Measurements from ENCODE around the gene TMEM176B. TPM values are rescaled to one million over a fixed set of nuclear protein-coding genes. Genes with fewer than 3 reads are reported as not detected.

TMEM176B gene
- total RNA-seq, 2 donors from 2014 or later, result 0.31 to 0.35 TPM

GRCh38 chr7:150745876-150746275, 54.3 kb downstream of the TMEM176B start:
- WGBS, 2 experiments (ENCODE audit: insufficient coverage in 1 of 2, insufficient read length in 1 of 2), result 72 to 81% methylated on average over 2 to 3 of the region's 3 CpGs
- no peak for TF ChIP-seq CTCF (conservative IDR thresholded peaks at IDR 0.05)
- H3K27ac ChIP-seq (ENCODE audit: low read depth, low read length), result no peak overlapping the region
- peaks cover 99% of the 10 kb centered on the region for H3K27me3 Mint-ChIP-seq (ENCODE audit: insufficient read depth)
- no peak overlapping the region for H3K4me3 Mint-ChIP-seq
- H3K4me1 Mint-ChIP-seq, result no peaks in the 10 kb centered on the region
- H3K9me3 Mint-ChIP-seq, result no peaks in the 10 kb centered on the region
- no peaks in the 10 kb centered on the region for H3K9me3 ChIP-seq (ENCODE audit: control insufficient read depth, low read length)
- H3K4me3 ChIP-seq (ENCODE audit: low read length), result no peak overlapping the region
- no peaks in the 10 kb centered on the region for H3K4me1 ChIP-seq (ENCODE audit: control insufficient read depth, insufficient read depth, low read length)
- no peak overlapping the region for H3K27ac Mint-ChIP-seq
- H3K36me3 ChIP-seq (ENCODE audit: control insufficient read depth, insufficient read depth, low read length), result no peaks in the 10 kb centered on the region
- no peaks in the 10 kb centered on the region for H3K36me3 Mint-ChIP-seq (ENCODE audit: low read depth)
- peaks cover 97% of the 10 kb centered on the region for H3K27me3 ChIP-seq (ENCODE audit: control insufficient read depth, insufficient read depth, low read length, poor library complexity, severe bottlenecking)
- no peak overlapping the region for H3K9ac ChIP-seq (ENCODE audit: extremely low read depth, low read length, poor library complexity, severe bottlenecking)
- DNase-seq, result no peak

- no peak for DNase-seq
- WGBS, 2 experiments (ENCODE audit: insufficient coverage in 1 of 2, insufficient read length in 1 of 2), result 82 to 90% methylated on average over 1 to 5 of the region's 5 CpGs
- no peak for TF ChIP-seq CTCF (conservative IDR thresholded peaks at IDR 0.05)
- Histone ChIP-seq H3K4me1 (ENCODE audit: control insufficient read depth, insufficient read depth, low read length) (no peaks in the 10 kb centered on the region), H3K9ac (ENCODE audit: extremely low read depth, low read length, poor library complexity, severe bottlenecking) (no peak overlapping the region), H3K27me3 (ENCODE audit: control insufficient read depth, insufficient read depth, low read length, poor library complexity, severe bottlenecking) (peaks cover 97% of the 10 kb centered on the region), H3K9me3 (ENCODE audit: control insufficient read depth, low read length) (no peaks in the 10 kb centered on the region), H3K4me3 (ENCODE audit: low read length) (no peak overlapping the region), H3K36me3 (ENCODE audit: control insufficient read depth, insufficient read depth, low read length) (no peaks in the 10 kb centered on the region), H3K27ac (ENCODE audit: low read depth, low read length) (no peak overlapping the region)
- H3K36me3 Mint-ChIP-seq (ENCODE audit: low read depth), result no peaks in the 10 kb centered on the region
- peaks cover 99% of the 10 kb centered on the region for H3K27me3 Mint-ChIP-seq (ENCODE audit: insufficient read depth)
- no peaks in the 10 kb centered on the region for H3K9me3 Mint-ChIP-seq
- H3K4me3 Mint-ChIP-seq, result no peak overlapping the region
- no peak overlapping the region for H3K27ac Mint-ChIP-seq
- H3K4me1 Mint-ChIP-seq, result no peaks in the 10 kb centered on the region
Observed at GRCh38 chr7:150745086-150745485, 55.1 kb downstream of the TMEM176B start.

- DNase-seq, result no peak
- no peaks in the 10 kb centered on the region for H3K4me1 Mint-ChIP-seq
- no peak overlapping the region for H3K4me3 Mint-ChIP-seq
- no peaks in the 10 kb centered on the region for H3K9me3 ChIP-seq (ENCODE audit: control insufficient read depth, low read length)
- no peak overlapping the region for H3K4me3 ChIP-seq (ENCODE audit: low read length)
- H3K27me3 ChIP-seq (ENCODE audit: control insufficient read depth, insufficient read depth, low read length, poor library complexity, severe bottlenecking), result peaks cover 97% of the 10 kb centered on the region
- no peak overlapping the region for H3K27ac Mint-ChIP-seq
- no peak overlapping the region for H3K9ac ChIP-seq (ENCODE audit: extremely low read depth, low read length, poor library complexity, severe bottlenecking)
- H3K27me3 Mint-ChIP-seq (ENCODE audit: insufficient read depth), result peaks cover 99% of the 10 kb centered on the region
- no peaks in the 10 kb centered on the region for H3K36me3 ChIP-seq (ENCODE audit: control insufficient read depth, insufficient read depth, low read length)
- TF ChIP-seq CTCF (conservative IDR thresholded peaks at IDR 0.05), result no peak
- H3K36me3 Mint-ChIP-seq (ENCODE audit: low read depth), result no peaks in the 10 kb centered on the region
- H3K4me1 ChIP-seq (ENCODE audit: control insufficient read depth, insufficient read depth, low read length), result no peaks in the 10 kb centered on the region
- H3K27ac ChIP-seq (ENCODE audit: low read depth, low read length), result no peak overlapping the region
- WGBS, 2 experiments (ENCODE audit: insufficient coverage in 1 of 2, insufficient read length in 1 of 2), result 77 to 80% methylated on average over 8 of the region's 8 CpGs
- no peaks in the 10 kb centered on the region for H3K9me3 Mint-ChIP-seq
Observed at GRCh38 chr7:150744041-150744656, 56.0 kb downstream of the TMEM176B start.
